Ectodermal cell (in vitro differentiated cells): ENCODE results near the gene PXDN.

ENCODE experiments used
- H3K27ac ChIP-seq: 2 replicates; pipeline ENCODE4 v1.7.0; 2013; ENCODE audit warnings: mild to moderate bottlenecking, low read depth, low read length; ENCODE audit not compliant: insufficient read depth, poor library complexity, severe bottlenecking
- H3K27me3 ChIP-seq: 2 replicates; pipeline ENCODE4 v1.7.0; 2013; ENCODE audit warnings: mild to moderate bottlenecking, low read length; ENCODE audit not compliant: insufficient read depth, control insufficient read depth, poor library complexity, severe bottlenecking
- H3K36me3 ChIP-seq: one replicate; pipeline ENCODE4 v1.7.0; 2013; ENCODE audit warnings: low read length; ENCODE audit not compliant: control insufficient read depth, insufficient read depth
- H3K4me1 ChIP-seq: one replicate; pipeline ENCODE4 v1.7.0; 2013; ENCODE audit warnings: low read length; ENCODE audit not compliant: control insufficient read depth, insufficient read depth
- H3K4me3 ChIP-seq: 2 replicates; pipeline ENCODE4 v1.7.0; 2013; ENCODE audit warnings: low read depth, low read length, control low read depth; ENCODE audit not compliant: insufficient read depth
- H3K9me3 ChIP-seq: 2 replicates; pipeline ENCODE4 v1.7.0; 2013; ENCODE audit warnings: mild to moderate bottlenecking, low read length, moderate library complexity; ENCODE audit not compliant: control insufficient read depth
- WGBS, 2 experiments: methylation state at CpG; one replicate each; pipeline ENCODE4 v1.1.7; 2013; ENCODE audit warnings: missing lambda C conversion rate in 2 of 2; 5-methylcytosine and 5-hydroxymethylcytosine counted together

PXDN gene

GRCh38 chr2:1586923-1587840 lies 157.1 kb downstream of the PXDN start:
- WGBS, 2 experiments, result 85 to 92% methylated on average over 15 to 17 of the region's 17 CpGs
- H3K27ac ChIP-seq, result no peak overlapping the region
- peaks cover 11% of the 10 kb centered on the region for H3K4me1 ChIP-seq
- no peaks in the 10 kb centered on the region for H3K36me3 ChIP-seq
- no peaks in the 10 kb centered on the region for H3K27me3 ChIP-seq
- H3K9me3 ChIP-seq, result no peaks in the 10 kb centered on the region
- no peak overlapping the region for H3K4me3 ChIP-seq

- Histone ChIP-seq H3K9me3 (no peaks in the 10 kb centered on the region), H3K4me1 (peaks cover 8% of the 10 kb centered on the region), H3K4me3 (no peak overlapping the region), H3K27me3 (no peaks in the 10 kb centered on the region), H3K27ac (no peak overlapping the region), H3K36me3 (no peaks in the 10 kb centered on the region)
- WGBS, 2 experiments, result 87 to 89% methylated on average over 14 of the region's 14 CpGs
Measured at GRCh38 chr2:1586251-1586922, 157.9 kb downstream of the PXDN start.

- WGBS, 2 experiments, result 95% methylated on average over 17 of the region's 17 CpGs
- no peaks in the 10 kb centered on the region for H3K27me3 ChIP-seq
- H3K36me3 ChIP-seq, result no peaks in the 10 kb centered on the region
- H3K9me3 ChIP-seq, result no peaks in the 10 kb centered on the region
- H3K4me1 ChIP-seq, result peaks cover 8% of the 10 kb centered on the region
- no peak overlapping the region for H3K27ac ChIP-seq
- no peak overlapping the region for H3K4me3 ChIP-seq
Measured at GRCh38 chr2:1585635-1586034, 158.7 kb downstream of the PXDN start.

- no peak overlapping the region for H3K27ac ChIP-seq
- no peak overlapping the region for H3K4me3 ChIP-seq
- peaks cover 8% of the 10 kb centered on the region for H3K4me1 ChIP-seq
- H3K27me3 ChIP-seq, result no peaks in the 10 kb centered on the region
- 93 to 94% methylated on average over 18 of the region's 18 CpGs for WGBS, 2 experiments
- H3K36me3 ChIP-seq, result no peaks in the 10 kb centered on the region
- no peaks in the 10 kb centered on the region for H3K9me3 ChIP-seq
Measured at GRCh38 chr2:1584691-1585485, 159.4 kb downstream of the PXDN start.

GRCh38 chr2:1584051-1584531 lies 160.2 kb downstream of the PXDN start:
- H3K27ac ChIP-seq, result no peak overlapping the region
- WGBS, 2 experiments, result 94 to 96% methylated on average over 21 of the region's 21 CpGs
- no peak overlapping the region for H3K4me3 ChIP-seq
- peaks cover 8% of the 10 kb centered on the region for H3K4me1 ChIP-seq
- H3K27me3 ChIP-seq, result no peaks in the 10 kb centered on the region
- H3K36me3 ChIP-seq, result no peaks in the 10 kb centered on the region
- no peaks in the 10 kb centered on the region for H3K9me3 ChIP-seq

- Histone ChIP-seq H3K4me3 (no peak overlapping the region), H3K27ac (no peak overlapping the region), H3K4me1 (peaks cover 8% of the 10 kb centered on the region), H3K27me3 (no peaks in the 10 kb centered on the region), H3K9me3 (no peaks in the 10 kb centered on the region), H3K36me3 (no peaks in the 10 kb centered on the region)
- WGBS, 2 experiments, result 93 to 94% methylated on average over 22 of the region's 22 CpGs
Measured at GRCh38 chr2:1582891-1583341, 161.4 kb downstream of the PXDN start.

GRCh38 chr2:1581965-1582625 lies 162.2 kb downstream of the PXDN start:
- no peak overlapping the region for H3K4me3 ChIP-seq
- 87 to 89% methylated on average over 10 of the region's 10 CpGs for WGBS, 2 experiments
- H3K27ac ChIP-seq, result no peak overlapping the region
- peaks cover 8% of the 10 kb centered on the region for H3K4me1 ChIP-seq
- H3K27me3 ChIP-seq, result no peaks in the 10 kb centered on the region
- no peaks in the 10 kb centered on the region for H3K9me3 ChIP-seq
- H3K36me3 ChIP-seq, result no peaks in the 10 kb centered on the region
